Dedifferentiated amniotic fluid mesenchymal stem cell (primary cell): Measurements from ENCODE around the gene PGAM4.
"Not testable (repeated sequence)": the region's sequence is repeated elsewhere in the genome, so short reads cannot be mapped to it uniquely, and the experiment has no call there.

ENCODE experiments used
- DNase-seq: peaks from one replicate; pipeline ENCODE4 v3.0.0-alpha.2; 2016; ENCODE audit errors: extremely low spot score

The PGAM4 gene

GRCh38 chrX:77925764-77926163, 43.7 kb downstream of the PGAM4 start:
- DNase-seq = no peak

- no peak for DNase-seq
Observed at GRCh38 chrX:77924320-77924859, 45.0 kb downstream of the PGAM4 start.

GRCh38 chrX:77922787-77923186, 46.7 kb downstream of the PGAM4 start:
- no peak for DNase-seq

GRCh38 chrX:77919370-77919769, 50.1 kb downstream of the PGAM4 start:
- DNase-seq = not testable (repeated sequence)

- no peak for DNase-seq
Observed at GRCh38 chrX:77918568-77918967, 50.9 kb downstream of the PGAM4 start.
